Islet precursor cell (in vitro differentiated cells): ENCODE measurements around the gene NISCH.

Experiments
- DNase-seq: peaks from one replicate; pipeline ENCODE4 v3.0.0-alpha.2; 2018

The NISCH gene

GRCh38 chr3:52447512-52448355, 7.7 kb upstream of the NISCH start:
- no peak for DNase-seq

DNA sequence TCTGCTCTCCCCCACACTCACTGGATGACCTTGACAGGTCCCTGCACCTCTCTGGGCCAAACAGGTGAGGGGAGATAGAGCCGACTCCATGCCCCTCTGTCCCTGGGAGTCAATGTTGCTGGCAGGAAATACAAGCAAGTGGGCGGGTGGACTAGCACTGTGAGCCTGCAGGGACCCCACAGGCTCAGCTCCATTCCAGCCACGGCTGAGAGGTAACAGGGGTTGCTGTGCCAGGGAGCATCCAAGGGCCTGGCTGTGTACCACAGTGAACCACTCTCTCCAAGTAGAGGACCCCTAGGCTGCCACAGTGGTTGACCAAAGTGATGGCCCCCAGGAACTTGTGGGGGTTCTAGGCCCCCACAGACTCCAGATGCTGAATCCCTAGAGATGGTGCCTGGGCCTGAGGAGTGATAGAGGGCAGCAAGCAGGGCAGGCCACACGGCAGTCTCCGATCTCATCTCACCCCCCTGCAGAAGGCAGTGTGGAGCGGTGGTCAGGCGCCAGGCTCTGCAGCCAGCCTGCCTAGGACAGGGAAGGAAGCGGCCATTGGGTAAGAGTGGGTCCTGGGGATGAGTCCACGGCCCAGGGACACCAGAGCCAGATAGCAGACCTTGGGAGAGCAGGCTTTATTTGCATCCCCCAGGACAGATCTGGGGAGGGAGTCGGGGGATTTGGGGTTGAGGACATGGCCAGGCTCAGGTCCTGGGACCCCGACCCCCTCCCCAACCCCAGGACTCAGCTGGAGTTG, 4.7 kb upstream of the NISCH start:
- DNase-seq, result no peak

DNA sequence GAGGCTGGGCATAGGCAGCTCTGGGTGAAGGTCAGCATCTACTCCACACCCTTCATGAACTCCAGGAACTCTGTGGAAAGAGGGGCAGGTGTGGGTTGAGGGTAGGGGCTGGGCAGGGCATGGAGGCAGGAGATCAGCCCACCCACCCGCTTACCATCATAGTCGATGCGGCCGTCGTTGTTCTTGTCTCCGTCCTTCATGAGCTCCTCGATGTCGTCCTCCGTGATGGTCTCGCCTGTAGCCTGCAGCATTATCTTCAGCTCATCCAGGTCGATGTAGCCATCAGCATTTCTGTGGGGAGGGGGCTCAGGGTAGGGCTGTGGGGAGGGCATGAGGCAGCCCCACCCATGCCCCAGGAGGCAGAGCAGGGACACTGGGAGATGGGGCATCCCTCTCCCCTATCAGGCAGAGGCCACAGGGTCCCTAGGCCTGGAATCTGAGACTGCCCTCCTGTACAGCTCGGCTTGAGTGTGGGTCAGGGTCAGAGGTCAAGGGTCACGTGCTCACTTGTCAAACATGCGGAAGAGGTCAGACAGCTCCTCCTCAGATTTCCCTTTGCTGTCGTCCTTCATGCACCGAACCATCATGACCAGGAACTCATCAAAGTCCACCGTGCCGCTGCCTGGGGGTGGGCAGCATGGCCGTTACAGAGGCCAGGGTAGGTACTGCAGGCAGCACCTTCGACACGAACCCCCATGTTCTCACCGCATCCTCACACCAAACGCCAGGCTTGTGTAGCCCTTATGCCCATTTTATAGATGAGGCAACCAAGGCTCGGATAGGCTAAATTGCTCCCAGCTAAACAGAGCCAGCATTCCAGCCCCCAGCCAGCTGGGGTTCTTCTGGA, 3.9 kb upstream of the NISCH start:
- no peak for DNase-seq

- DNase-seq, result no peak
Measured at GRCh38 chr3:52452126-52452525, 3.3 kb upstream of the NISCH start.

DNA sequence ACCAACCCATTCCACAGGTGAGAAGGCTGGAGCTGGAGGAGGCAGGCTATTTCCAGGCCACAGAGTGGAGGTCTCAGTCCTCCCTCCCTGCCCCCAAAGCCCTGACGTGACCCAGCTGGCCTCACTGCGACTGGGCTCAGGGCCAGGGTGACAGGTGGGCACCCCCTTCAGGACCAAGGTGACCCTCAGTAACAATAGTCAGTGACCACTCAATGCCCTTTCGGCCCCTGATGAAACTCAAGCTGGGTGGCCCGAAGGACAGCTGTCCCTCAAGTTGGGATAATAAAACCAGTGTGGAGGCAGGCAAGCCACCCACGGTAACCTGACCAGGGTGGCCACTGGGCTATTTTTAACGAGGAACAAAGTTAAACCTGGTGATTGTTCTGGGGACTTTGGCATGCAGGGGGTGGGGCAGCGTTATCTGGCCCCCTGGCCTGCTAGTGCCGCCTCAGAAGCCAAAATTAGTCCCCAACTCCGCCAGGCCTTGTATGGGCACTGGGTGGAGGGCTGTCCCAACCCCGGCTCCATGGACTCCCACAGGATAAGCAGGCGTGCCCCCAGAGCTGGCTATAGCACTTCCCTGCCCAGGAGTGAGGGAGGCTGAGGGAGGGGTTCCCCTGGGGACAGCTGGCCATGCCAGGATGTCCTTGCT, 2.7 kb upstream of the NISCH start:
- DNase-seq, result no peak

- DNase-seq, result peak; percentile 94
Measured at GRCh38 chr3:52453496-52454249, 1.7 kb upstream of the NISCH start, which contains the start of gene TNNC1. Gene TNNC1, minus strand, starts transcription at chr3:52454041. Its CDS starts 26 bp downstream, at chr3:52454015.

GRCh38 chr3:52454250-52454937, 1.0 kb upstream of the NISCH start:
- DNase-seq, result no peak

GRCh38 chr3:52454938-52455282, 494 bp upstream of the NISCH start:
- no peak for DNase-seq

GRCh38 chr3:52456169-52456799, 880 bp downstream of the NISCH start:
- DNase-seq, result no peak

DNA sequence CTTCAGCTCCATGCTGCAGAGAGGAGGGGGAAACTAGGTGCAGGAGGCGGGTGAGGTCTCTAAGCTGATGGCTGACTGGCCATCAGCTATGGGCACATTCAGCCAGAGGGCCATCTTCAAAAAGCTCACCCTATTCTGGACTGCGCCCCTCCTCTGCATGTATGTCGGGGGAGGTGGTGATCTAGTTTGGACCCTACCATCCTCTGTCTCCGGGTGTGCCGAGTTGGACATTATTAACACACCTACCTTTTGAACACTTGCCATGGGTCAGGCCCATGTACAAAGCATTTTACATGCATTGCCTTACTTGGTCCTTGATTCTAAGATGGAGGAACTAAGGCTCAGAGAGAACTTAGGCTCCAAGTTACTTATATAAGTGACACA, 1.4 kb downstream of the NISCH start:
- DNase-seq, result no peak

- no peak for DNase-seq
Measured at GRCh38 chr3:52458031-52458760, 2.8 kb downstream of the NISCH start.

DNA sequence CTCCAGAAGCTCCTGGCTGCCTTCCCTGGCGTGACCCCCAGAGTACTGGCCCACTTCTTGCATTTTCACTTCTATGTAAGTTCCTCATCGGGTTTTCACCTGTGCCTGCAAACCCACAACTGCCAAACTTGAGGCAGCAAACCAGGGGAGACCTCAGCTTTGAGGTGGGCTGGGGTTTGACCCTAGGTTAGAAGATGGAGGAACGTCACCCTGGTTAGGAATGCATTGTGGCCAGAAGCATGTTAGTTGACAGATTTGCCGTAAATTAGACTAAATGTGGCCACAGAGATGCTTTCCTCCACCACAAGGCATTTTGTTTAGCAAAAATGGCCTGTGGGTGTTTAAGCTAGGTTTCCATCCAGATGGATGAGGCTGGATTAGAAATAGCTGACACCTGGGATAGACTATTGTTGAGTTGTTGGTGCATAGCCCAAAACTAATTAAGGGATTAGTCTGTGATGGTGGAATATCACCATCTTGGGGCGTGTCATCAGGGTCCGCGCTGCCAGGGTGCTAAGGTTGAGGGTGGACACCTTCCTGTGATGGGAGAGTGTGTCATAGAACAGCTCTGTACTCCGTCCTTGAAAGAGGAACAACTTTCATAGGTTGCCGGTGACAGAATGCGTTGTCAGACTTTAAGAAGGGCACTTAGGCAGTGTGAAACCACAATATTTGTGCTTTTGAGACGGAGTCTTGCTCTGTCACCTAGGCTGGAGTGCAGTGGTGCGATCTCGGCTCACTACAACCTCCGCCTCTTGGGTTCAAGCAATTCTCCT, 3.6 kb downstream of the NISCH start:
- DNase-seq, result no peak

- no peak for DNase-seq
Measured at GRCh38 chr3:52461874-52462273, 6.5 kb downstream of the NISCH start.

GRCh38 chr3:52463416-52463815, 8.0 kb downstream of the NISCH start:
- no peak for DNase-seq

- DNase-seq, result no peak
Measured at GRCh38 chr3:52468336-52468735, 12.9 kb downstream of the NISCH start.

DNA sequence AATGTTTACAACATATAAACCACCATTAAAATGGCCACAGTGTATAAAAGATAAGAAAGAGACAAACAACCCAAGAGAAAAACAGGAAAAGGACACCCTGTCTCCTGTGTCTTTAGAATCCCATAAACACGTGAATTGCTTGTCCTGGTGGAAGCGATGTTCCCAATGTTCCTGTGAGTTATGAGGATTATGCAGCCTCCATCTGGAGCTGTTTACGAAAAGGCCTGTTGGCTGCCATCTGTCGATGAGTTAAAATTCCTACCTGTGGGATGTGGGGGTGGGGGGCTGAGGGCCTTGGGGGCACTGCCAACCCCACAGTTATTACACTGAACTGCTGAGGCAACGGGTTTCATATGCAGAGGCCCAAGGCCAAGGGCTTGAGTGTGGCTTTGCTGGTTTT, 13.6 kb downstream of the NISCH start:
- DNase-seq, result no peak

GRCh38 chr3:52470920-52471319, 15.5 kb downstream of the NISCH start:
- no peak for DNase-seq

- DNase-seq, result no peak
Measured at GRCh38 chr3:52471371-52472238, 16.2 kb downstream of the NISCH start.
